Suppressor macrophage treated with lipopolysaccharide for 1 hour (primary cell): ENCODE results near the gene DCAF7.

ENCODE experiments used
- DNase-seq, 3 donors: peaks; one replicate each; pipeline ENCODE4 v3.0.0-alpha.2; 2020 to 2022

DCAF7 gene

GRCh38 chr17:63589646-63590045 lies 39.4 kb downstream of the DCAF7 start:
- DNase-seq = no peak

GRCh38 chr17:63592797-63593196 lies 42.5 kb downstream of the DCAF7 start:
- DNase-seq = no peak

GRCh38 chr17:63595132-63595531 lies 44.9 kb downstream of the DCAF7 start:
- DNase-seq = no peak

GRCh38 chr17:63596856-63597586 lies 46.7 kb downstream of the DCAF7 start:
- DNase-seq = no peak

- DNase-seq = no peak
Measured at GRCh38 chr17:63598281-63598680, 48.0 kb downstream of the DCAF7 start.

- peak; percentile 79 to 91 (median 86) for DNase-seq
Measured at GRCh38 chr17:63600569-63601438, 50.5 kb downstream of the DCAF7 start, which contains the start of gene TACO1. TACO1 (plus strand) TSS chr17:63600895; CDS start chr17:63601084, 189 bp downstream.

GRCh38 chr17:63601439-63602371 lies 51.4 kb downstream of the DCAF7 start:
- no peak for DNase-seq

- no peak for DNase-seq
Measured at GRCh38 chr17:63609816-63610573, 59.7 kb downstream of the DCAF7 start.

GRCh38 chr17:63610854-63611253 lies 60.6 kb downstream of the DCAF7 start:
- DNase-seq = no peak

- DNase-seq = peak in 1 of 3 donors; percentile 15
Measured at GRCh38 chr17:63611354-63611753, 61.1 kb downstream of the DCAF7 start.

- DNase-seq = peak in 1 of 3 donors; percentile 16
Measured at GRCh38 chr17:63613663-63614062, 63.4 kb downstream of the DCAF7 start.

GRCh38 chr17:63621229-63621683 lies 71.0 kb downstream of the DCAF7 start:
- DNase-seq = no peak

GRCh38 chr17:63621684-63622573 lies 71.7 kb downstream of the DCAF7 start, which contains the start of gene MAP3K3:
MAP3K3 (plus strand) TSS chr17:63622417; CDS start chr17:63622760, 343 bp downstream.
- peak; percentile 99 to 100 (median 100) for DNase-seq

- DNase-seq = peak; percentile 73 to 91 (median 76)
Measured at GRCh38 chr17:63622574-63623390, 72.5 kb downstream of the DCAF7 start.

- DNase-seq = peak in 1 of 3 donors; percentile 22
Measured at GRCh38 chr17:63623786-63624530, 73.7 kb downstream of the DCAF7 start.

- DNase-seq = peak in 2 of 3 donors; percentile 18 to 19
Measured at GRCh38 chr17:63624531-63624880, 74.2 kb downstream of the DCAF7 start.

- DNase-seq = peak in 2 of 3 donors; percentile 28 to 39
Measured at GRCh38 chr17:63626551-63627180, 76.4 kb downstream of the DCAF7 start.

- no peak for DNase-seq
Measured at GRCh38 chr17:63629627-63630026, 79.3 kb downstream of the DCAF7 start.
